Activated T-cell treated with anti-CD3 and anti-CD28 coated beads for 4 hours (primary cell): Measurements from ENCODE around the gene ATL2.
"Not testable (repeated sequence)": the region's sequence is repeated elsewhere in the genome, so short reads cannot be mapped to it uniquely, and the experiment has no call there.

Source experiments
- DNase-seq: peaks from one replicate; pipeline ENCODE4 v3.0.0-alpha.2; 2020

Gene ATL2

GRCh38 chr2:38268691-38269327 is 108.3 kb downstream of the ATL2 start:
- DNase-seq = no peak

- DNase-seq = no peak
Measured at GRCh38 chr2:38268001-38268400, 109.1 kb downstream of the ATL2 start.

- no peak for DNase-seq
Measured at GRCh38 chr2:38267270-38267925, 109.7 kb downstream of the ATL2 start.

GRCh38 chr2:38266382-38267061 is 110.6 kb downstream of the ATL2 start:
- no peak for DNase-seq

GRCh38 chr2:38265461-38265860 is 111.6 kb downstream of the ATL2 start:
- no peak for DNase-seq

- no peak for DNase-seq
Measured at GRCh38 chr2:38264396-38265221, 112.5 kb downstream of the ATL2 start.

- DNase-seq = no peak
Measured at GRCh38 chr2:38263293-38263692, 113.8 kb downstream of the ATL2 start.

GRCh38 chr2:38262069-38262871 is 114.8 kb downstream of the ATL2 start:
- DNase-seq = no peak

GRCh38 chr2:38261569-38262068 is 115.5 kb downstream of the ATL2 start:
- DNase-seq = no peak

GRCh38 chr2:38260972-38261371 is 116.1 kb downstream of the ATL2 start:
- no peak for DNase-seq

- no peak for DNase-seq
Measured at GRCh38 chr2:38260469-38260868, 116.6 kb downstream of the ATL2 start.

- DNase-seq = no peak
Measured at GRCh38 chr2:38259311-38259710, 117.8 kb downstream of the ATL2 start.

- not testable (repeated sequence) for DNase-seq
Measured at GRCh38 chr2:38257680-38258079, 119.4 kb downstream of the ATL2 start.

- DNase-seq = no peak
Measured at GRCh38 chr2:38256610-38257009, 120.5 kb downstream of the ATL2 start.

- DNase-seq = no peak
Measured at GRCh38 chr2:38255211-38255610, 121.9 kb downstream of the ATL2 start.

GRCh38 chr2:38254796-38255195 is 122.3 kb downstream of the ATL2 start:
- DNase-seq = no peak

GRCh38 chr2:38251940-38252339 is 125.1 kb downstream of the ATL2 start:
- no peak for DNase-seq

GRCh38 chr2:38248707-38249106 is 128.4 kb downstream of the ATL2 start:
- DNase-seq = no peak

GRCh38 chr2:38248255-38248654 is 128.8 kb downstream of the ATL2 start:
- no peak for DNase-seq

GRCh38 chr2:38246105-38246504 is 131.0 kb downstream of the ATL2 start:
- no peak for DNase-seq

- no peak for DNase-seq
Measured at GRCh38 chr2:38245114-38245641, 131.9 kb downstream of the ATL2 start.

GRCh38 chr2:38244301-38244700 is 132.8 kb downstream of the ATL2 start:
- DNase-seq = no peak
